IPS-20b (cell line): ENCODE measurements around the gene EML4.

Experiments used
- H3K27ac ChIP-seq: one replicate; pipeline ENCODE4 v1.5.1; 2013; ENCODE audit warnings: low read length
- H3K27me3 ChIP-seq: 2 replicates; pipeline ENCODE4 v1.6.1; 2013; ENCODE audit warnings: mild to moderate bottlenecking, low read length, inconsistent platforms; ENCODE audit not compliant: insufficient read depth
- H3K36me3 ChIP-seq: 2 replicates; pipeline ENCODE4 v1.6.1; 2013; ENCODE audit warnings: low read depth, mild to moderate bottlenecking, inconsistent platforms, low read length, moderate library complexity; ENCODE audit not compliant: insufficient read depth
- H3K4me1 ChIP-seq: 2 replicates; pipeline ENCODE4 v1.6.1; 2013; ENCODE audit warnings: mild to moderate bottlenecking, control low read depth, inconsistent platforms, low read length, moderate library complexity; ENCODE audit not compliant: insufficient read depth
- H3K4me3 ChIP-seq: 2 replicates; pipeline ENCODE4 v1.5.1; 2013; ENCODE audit warnings: mild to moderate bottlenecking, low read length, inconsistent platforms
- H3K9ac ChIP-seq: 2 replicates; pipeline ENCODE4 v1.6.1; 2013; ENCODE audit warnings: low read depth, mild to moderate bottlenecking, inconsistent platforms, low read length, moderate library complexity
- H3K9me3 ChIP-seq: 2 replicates; pipeline ENCODE4 v1.6.1; 2013; ENCODE audit warnings: mild to moderate bottlenecking, low read depth, low read length, inconsistent platforms; ENCODE audit not compliant: insufficient read depth

The EML4 gene

DNA sequence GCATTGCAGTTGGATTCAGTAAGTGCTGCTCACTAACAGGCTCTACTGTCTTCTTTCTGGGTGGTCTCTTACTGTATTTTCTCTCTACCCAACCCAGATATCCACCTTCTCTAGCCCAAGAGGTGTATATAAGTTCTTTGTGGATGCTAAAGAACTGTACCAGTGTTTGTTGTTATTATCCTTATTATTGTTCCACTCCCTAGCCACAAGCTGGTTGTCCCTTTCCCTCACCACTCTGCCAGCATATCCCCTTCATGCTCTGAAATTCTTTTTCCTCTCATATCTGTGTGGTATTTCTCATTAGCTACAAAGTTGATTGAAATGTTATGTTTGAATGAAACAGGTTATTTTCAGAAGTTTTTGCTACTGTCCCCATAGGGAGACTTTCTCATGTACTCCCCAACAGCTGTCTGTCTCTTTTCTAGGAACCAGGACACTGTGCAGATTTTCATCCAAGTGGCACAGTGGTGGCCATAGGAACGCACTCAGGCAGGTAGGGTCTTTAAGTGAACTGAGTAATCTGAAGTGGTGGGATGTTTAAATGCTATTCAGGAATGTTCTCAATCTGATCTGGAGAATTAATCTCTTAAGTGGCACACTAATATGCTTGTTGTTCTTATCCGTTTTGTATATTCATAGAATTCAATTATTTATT, 135.0 kb downstream of the EML4 start:
- H3K9me3 ChIP-seq, result no peaks in the 10 kb centered on the region
- H3K4me3 ChIP-seq, result no peak overlapping the region
- H3K27me3 ChIP-seq, result no peaks in the 10 kb centered on the region
- peaks cover 73% of the 10 kb centered on the region for H3K36me3 ChIP-seq
- no peaks in the 10 kb centered on the region for H3K4me1 ChIP-seq
- H3K9ac ChIP-seq, result no peak overlapping the region
- H3K27ac ChIP-seq, result no peak overlapping the region

GRCh38 chr2:42307180-42307579, 138.0 kb downstream of the EML4 start:
- Histone ChIP-seq H3K36me3 (peaks cover 45% of the 10 kb centered on the region), H3K4me3 (no peak overlapping the region), H3K4me1 (no peaks in the 10 kb centered on the region), H3K9me3 (no peaks in the 10 kb centered on the region), H3K27ac (no peak overlapping the region), H3K27me3 (no peaks in the 10 kb centered on the region), H3K9ac (no peak overlapping the region)

- no peak overlapping the region for H3K27ac ChIP-seq
- peaks cover 25% of the 10 kb centered on the region for H3K36me3 ChIP-seq
- H3K4me3 ChIP-seq, result no peak overlapping the region
- no peaks in the 10 kb centered on the region for H3K27me3 ChIP-seq
- H3K4me1 ChIP-seq, result no peaks in the 10 kb centered on the region
- H3K9ac ChIP-seq, result no peak overlapping the region
- H3K9me3 ChIP-seq, result no peaks in the 10 kb centered on the region
Measured at GRCh38 chr2:42309366-42309765, 140.2 kb downstream of the EML4 start.

DNA sequence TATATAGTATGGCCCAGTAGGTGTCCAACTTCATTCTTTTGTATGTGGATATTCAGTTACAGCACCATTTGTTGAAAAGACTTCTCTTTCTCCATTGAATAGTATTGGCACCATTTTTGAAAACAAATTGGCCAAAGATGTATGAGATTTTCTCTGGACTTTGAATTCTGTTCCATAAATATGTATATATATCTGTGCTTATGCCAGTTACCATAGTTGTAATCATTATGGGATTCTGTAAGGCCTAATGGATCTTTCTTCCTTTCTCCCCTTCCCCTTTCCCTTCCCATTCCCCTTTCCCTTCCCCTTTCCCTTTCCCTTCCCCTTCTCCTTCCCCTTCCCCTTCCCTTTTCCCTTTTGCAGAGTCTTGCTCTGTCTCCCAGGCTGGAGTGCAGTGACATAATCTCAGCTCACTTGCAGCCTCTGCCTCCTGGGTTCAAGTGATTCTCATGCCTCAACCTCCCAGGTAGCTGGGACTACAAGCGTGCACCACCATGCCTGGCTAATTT, 140.9 kb downstream of the EML4 start:
- Histone ChIP-seq H3K27ac (no peak overlapping the region), H3K4me1 (no peaks in the 10 kb centered on the region), H3K27me3 (no peaks in the 10 kb centered on the region)

GRCh38 chr2:42312106-42312505, 143.0 kb downstream of the EML4 start:
- Histone ChIP-seq H3K9ac (no peak overlapping the region), H3K4me1 (no peaks in the 10 kb centered on the region), H3K4me3 (no peak overlapping the region), H3K27me3 (no peaks in the 10 kb centered on the region), H3K9me3 (no peaks in the 10 kb centered on the region), H3K36me3 (peaks cover 23% of the 10 kb centered on the region), H3K27ac (no peak overlapping the region)

More for the DNA sequence above, 140.9 kb downstream of the EML4 start:
- H3K4me3 ChIP-seq, result no peak overlapping the region
- no peaks in the 10 kb centered on the region for H3K9me3 ChIP-seq
- no peak overlapping the region for H3K9ac ChIP-seq
- H3K36me3 ChIP-seq, result peaks cover 22% of the 10 kb centered on the region

DNA sequence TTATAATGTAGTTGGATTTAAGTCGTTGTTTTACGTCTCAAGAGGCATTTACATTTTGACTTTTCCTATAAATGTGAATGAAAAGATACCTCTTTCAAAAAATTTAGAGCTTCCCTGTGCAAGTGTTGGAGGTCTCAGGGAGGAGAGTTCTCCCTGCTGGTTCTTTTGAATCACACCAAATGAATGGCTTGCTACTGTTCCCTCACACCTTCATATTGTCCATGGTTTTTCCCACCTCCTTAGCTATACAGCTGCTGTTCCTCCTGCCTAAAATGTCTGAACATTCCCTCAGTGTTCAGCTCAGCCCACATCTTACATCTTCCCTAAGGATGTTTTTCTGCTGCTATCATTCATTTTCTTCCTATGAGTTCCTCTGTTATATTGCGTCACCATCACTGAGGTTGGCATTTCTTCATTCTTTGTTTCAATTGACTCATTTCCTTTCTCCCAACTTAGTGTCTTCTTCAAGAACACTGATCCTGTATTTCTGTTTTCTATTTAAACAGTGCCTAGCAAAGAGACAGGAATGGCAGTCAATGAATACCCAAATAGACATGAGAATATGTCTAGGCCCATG, 145.8 kb downstream of the EML4 start:
- no peak overlapping the region for H3K9ac ChIP-seq
- no peaks in the 10 kb centered on the region for H3K27me3 ChIP-seq
- H3K4me3 ChIP-seq, result no peak overlapping the region
- H3K27ac ChIP-seq, result no peak overlapping the region
- H3K4me1 ChIP-seq, result no peaks in the 10 kb centered on the region
- H3K36me3 ChIP-seq, result peaks cover 41% of the 10 kb centered on the region
- no peaks in the 10 kb centered on the region for H3K9me3 ChIP-seq

GRCh38 chr2:42315844-42316470, 146.8 kb downstream of the EML4 start:
- H3K9ac ChIP-seq, result no peak overlapping the region
- H3K4me3 ChIP-seq, result no peak overlapping the region
- H3K27me3 ChIP-seq, result no peaks in the 10 kb centered on the region
- no peaks in the 10 kb centered on the region for H3K4me1 ChIP-seq
- H3K36me3 ChIP-seq, result peaks cover 50% of the 10 kb centered on the region
- H3K9me3 ChIP-seq, result no peaks in the 10 kb centered on the region
- H3K27ac ChIP-seq, result no peak overlapping the region

- H3K9me3 ChIP-seq, result no peaks in the 10 kb centered on the region
- no peaks in the 10 kb centered on the region for H3K27me3 ChIP-seq
- H3K36me3 ChIP-seq, result peaks cover 53% of the 10 kb centered on the region
- H3K4me3 ChIP-seq, result no peak overlapping the region
- no peak overlapping the region for H3K9ac ChIP-seq
- no peaks in the 10 kb centered on the region for H3K4me1 ChIP-seq
- H3K27ac ChIP-seq, result no peak overlapping the region
Measured at GRCh38 chr2:42316910-42317309, 147.8 kb downstream of the EML4 start.

- Histone ChIP-seq H3K27me3 (no peaks in the 10 kb centered on the region), H3K36me3 (peaks cover 53% of the 10 kb centered on the region), H3K9me3 (no peaks in the 10 kb centered on the region), H3K4me1 (no peaks in the 10 kb centered on the region), H3K4me3 (no peak overlapping the region), H3K27ac (no peak overlapping the region), H3K9ac (no peak overlapping the region)
Measured at GRCh38 chr2:42317486-42317885, 148.3 kb downstream of the EML4 start.

- Histone ChIP-seq H3K4me1 (no peaks in the 10 kb centered on the region), H3K36me3 (peaks cover 53% of the 10 kb centered on the region), H3K27ac (no peak overlapping the region), H3K9ac (no peak overlapping the region), H3K4me3 (no peak overlapping the region), H3K9me3 (no peaks in the 10 kb centered on the region), H3K27me3 (no peaks in the 10 kb centered on the region)
Measured at GRCh38 chr2:42317945-42318344, 148.8 kb downstream of the EML4 start.

DNA sequence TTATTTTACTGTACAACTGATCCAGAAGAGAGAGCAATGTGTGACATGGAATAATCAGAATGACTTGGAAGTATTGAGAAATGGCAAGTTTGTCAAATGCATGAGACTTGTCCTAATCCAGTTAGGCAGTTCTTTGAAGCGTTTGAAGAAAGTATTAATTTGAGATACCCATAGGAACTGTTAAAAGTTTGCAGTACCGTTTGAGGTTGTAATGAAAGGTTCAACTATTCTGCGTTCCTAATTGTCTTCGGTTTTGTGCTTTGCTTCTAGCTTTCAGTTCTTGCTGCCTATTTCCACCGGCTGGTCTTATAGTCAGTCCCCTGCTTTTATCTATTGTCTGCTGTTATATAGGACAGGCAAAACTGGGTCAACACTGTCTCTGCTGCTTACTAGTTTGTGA, 150.1 kb downstream of the EML4 start:
- no peaks in the 10 kb centered on the region for H3K4me1 ChIP-seq
- no peak overlapping the region for H3K27ac ChIP-seq
- no peaks in the 10 kb centered on the region for H3K9me3 ChIP-seq
- no peak overlapping the region for H3K4me3 ChIP-seq
- H3K36me3 ChIP-seq, result peaks cover 53% of the 10 kb centered on the region
- no peaks in the 10 kb centered on the region for H3K27me3 ChIP-seq
- no peak overlapping the region for H3K9ac ChIP-seq

DNA sequence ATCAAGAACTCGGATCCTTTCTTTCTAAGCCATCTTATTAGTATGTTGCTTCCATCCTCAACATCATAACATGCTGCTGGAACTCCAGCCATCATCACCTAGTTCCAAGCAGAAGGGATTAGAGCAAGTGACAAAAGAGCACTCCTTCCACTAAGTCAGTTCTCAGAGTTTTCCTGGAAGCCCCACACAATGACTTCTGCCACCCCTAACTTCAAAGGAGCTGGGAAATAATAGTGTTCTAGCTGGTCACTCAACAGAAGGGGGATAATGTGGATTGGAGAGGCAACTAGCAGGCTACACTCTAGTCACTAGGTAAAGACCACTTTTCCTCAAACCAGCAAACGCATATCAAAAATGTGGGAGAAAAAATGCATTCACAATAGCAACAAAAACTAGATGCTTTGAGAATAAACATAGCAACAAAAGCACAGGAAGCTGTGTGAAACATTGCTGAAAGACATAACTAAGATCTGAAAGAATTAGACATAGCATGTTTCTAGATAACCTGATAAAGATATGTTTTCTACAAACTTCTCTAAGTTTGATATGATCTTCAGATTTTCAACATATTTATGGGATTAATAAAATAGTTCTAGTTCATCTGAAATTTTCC, 152.4 kb downstream of the EML4 start:
- Histone ChIP-seq H3K36me3 (peaks cover 52% of the 10 kb centered on the region), H3K9ac (no peak overlapping the region), H3K4me3 (no peak overlapping the region)

More for the DNA sequence above, 152.4 kb downstream of the EML4 start:
- Histone ChIP-seq H3K27me3 (no peaks in the 10 kb centered on the region), H3K27ac (no peak overlapping the region), H3K4me1 (no peaks in the 10 kb centered on the region), H3K9me3 (no peaks in the 10 kb centered on the region)
